ENCODE results near the gene LYPD6B. TPM values are rescaled to one million over a fixed set of nuclear protein-coding genes. Genes with fewer than 3 reads are reported as not detected.

LYPD6B gene
- total RNA-seq, 4 donors from 2014 or later: 70.2 to 96.6 (median 74.2) TPM

DNA sequence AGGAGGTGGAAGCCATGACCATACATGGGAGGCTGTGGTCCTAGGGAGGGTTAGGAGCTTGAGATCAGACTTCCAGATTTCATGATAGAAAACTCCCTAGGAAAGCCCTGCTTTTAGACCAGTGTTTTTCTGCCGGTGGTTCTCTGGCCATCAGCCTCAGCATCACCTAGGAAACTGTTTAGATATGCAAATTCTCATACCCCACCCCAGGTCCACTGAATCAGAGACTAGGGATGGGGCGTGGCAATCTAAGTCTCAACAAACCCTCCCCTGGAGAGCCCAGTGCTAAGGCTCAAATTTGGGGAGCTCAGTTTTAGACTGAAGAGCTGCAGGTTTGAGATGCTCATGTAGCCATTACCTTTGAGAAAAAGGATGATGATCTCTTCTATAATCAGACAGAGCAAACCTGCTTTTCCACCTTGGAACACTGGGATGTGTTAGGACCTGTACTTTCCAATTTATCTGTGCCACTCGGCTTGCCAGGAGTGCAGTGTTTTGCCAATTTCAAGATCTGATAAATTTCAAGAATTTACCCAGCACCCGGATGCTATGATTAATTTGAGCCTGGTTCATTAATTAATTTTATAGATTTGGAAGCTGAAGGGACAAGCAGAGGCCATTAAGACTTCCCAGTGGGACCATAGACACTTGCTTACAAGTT is 31.5 kb upstream of the LYPD6B start:
- DNase-seq (ENCODE audit: low spot score in 2 of 2): peak; percentile 32 to 45
- intact Hi-C loops (cut with DNase I; ENCODE audit: low total_unique reads): no loop called here
- WGBS, 2 donors: 59 to 60% methylated on average over 4 of the region's 4 CpGs

DNA sequence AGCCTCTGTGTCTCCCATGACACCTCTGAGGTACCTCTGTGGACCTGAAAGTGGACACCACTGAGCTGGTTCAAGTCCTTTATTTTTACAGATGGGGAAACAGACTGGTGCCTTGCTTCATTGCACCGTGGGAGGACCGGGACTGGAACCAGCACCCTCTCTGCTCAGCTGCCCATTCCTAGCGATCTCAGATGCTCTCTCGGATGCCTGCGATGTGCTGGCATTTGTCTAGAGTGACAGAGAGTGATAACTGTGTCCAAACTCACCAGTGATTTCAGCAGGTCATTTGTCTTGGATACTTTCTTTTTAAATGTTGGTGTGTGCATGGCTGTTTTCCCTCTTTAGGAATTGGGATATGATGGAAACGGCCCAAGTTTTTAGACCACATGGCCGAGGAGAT is 30.1 kb upstream of the LYPD6B start:
- no peak for TF ChIP-seq POLR2A (IDR thresholded peaks at IDR 0.05)
- TF ChIP-seq, protein P1, sequence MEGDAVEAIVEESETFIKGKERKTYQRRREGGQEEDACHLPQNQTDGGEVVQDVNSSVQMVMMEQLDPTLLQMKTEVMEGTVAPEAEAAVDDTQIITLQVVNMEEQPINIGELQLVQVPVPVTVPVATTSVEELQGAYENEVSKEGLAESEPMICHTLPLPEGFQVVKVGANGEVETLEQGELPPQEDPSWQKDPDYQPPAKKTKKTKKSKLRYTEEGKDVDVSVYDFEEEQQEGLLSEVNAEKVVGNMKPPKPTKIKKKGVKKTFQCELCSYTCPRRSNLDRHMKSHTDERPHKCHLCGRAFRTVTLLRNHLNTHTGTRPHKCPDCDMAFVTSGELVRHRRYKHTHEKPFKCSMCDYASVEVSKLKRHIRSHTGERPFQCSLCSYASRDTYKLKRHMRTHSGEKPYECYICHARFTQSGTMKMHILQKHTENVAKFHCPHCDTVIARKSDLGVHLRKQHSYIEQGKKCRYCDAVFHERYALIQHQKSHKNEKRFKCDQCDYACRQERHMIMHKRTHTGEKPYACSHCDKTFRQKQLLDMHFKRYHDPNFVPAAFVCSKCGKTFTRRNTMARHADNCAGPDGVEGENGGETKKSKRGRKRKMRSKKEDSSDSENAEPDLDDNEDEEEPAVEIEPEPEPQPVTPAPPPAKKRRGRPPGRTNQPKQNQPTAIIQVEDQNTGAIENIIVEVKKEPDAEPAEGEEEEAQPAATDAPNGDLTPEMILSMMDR (IDR thresholded peaks at IDR 0.05): no peak
- H3K4me3 ChIP-seq (ENCODE audit: low read depth, poor library complexity, severe bottlenecking): no peak overlapping the region
- DNase-seq (ENCODE audit: low spot score in 2 of 2): peak in 1 of 2 donors; percentile 50
- 91 to 93% methylated on average over 7 of the region's 7 CpGs for WGBS, 2 donors
- intact Hi-C loops (cut with DNase I; ENCODE audit: low total_unique reads): no loop called here

More for the DNA sequence above, 31.5 kb upstream of the LYPD6B start:
- TF ChIP-seq, protein P1 (IDR thresholded peaks at IDR 0.05): no peak
- no peak for TF ChIP-seq POLR2A (IDR thresholded peaks at IDR 0.05)
- H3K4me3 ChIP-seq (ENCODE audit: low read depth, poor library complexity, severe bottlenecking): no peak overlapping the region

DNA sequence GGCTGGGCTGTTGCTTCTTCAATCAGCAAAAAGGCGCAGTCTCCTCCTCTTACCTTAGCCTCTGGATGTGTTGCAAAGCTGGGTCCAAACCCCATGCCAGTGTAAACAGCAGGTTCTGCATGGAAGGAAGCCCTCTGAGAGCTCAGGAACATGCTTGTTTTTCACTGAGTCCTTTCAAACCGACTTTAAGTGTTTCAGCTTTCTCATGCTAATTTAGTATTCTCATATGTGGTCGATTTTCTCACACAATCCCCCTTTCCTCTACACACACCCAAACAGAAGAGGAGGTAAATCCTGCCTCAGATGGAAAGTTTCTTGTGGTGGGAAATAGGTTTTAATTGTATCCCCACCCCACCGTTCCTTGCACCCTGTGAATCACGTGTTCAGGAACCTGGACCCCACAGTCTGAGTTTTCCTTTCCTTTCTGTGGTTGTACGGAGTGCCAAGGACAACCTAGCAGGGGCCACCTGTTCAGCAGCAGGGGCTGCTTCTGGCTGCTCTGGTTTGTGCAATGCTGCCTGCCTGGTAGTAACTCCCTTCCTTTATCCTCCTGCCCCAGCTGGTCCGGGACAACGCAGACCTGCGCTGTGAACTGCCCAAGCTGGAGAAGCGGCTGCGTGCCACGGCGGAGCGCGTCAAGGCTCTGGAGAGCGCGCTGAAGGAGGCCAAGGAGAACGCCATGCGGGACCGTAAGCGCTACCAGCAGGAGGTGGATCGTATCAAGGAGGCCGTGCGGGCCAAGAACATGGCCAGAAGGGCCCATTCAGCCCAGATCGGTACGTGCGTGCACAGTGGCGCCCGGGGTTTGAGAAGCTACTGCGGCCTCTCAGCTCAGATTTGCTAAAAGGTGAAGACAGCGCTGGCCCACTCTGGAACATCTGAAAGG is 28.7 kb upstream of the LYPD6B start:
- WGBS, 2 donors: 94 to 95% methylated on average over 31 of the region's 31 CpGs

DNA sequence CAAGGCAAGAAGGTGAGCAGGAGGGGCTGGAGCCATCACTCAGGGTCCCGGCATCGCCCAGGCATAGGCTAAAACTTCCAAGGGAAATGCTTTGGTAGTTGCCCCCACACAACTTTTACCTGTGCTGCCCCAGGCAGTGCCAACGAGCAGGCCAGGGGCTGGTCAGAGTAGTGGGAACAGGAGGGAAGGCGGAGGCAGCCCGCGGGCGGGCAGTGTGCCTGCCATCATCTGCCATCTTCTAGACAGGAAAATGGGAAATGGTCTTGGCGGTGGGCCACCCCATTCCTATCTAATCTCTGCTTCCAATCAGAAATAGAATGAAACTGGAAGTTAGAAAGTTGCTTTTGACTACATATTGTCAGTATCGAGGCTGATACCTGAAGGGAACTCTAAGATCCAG is 26.0 kb upstream of the LYPD6B start:
- DNase-seq (ENCODE audit: low spot score in 2 of 2): peak in 1 of 2 donors; percentile 70
- H3K4me3 ChIP-seq (ENCODE audit: low read depth, poor library complexity, severe bottlenecking): no peak overlapping the region
- no peak for TF ChIP-seq POLR2A (IDR thresholded peaks at IDR 0.05)
- TF ChIP-seq, protein P1 (IDR thresholded peaks at IDR 0.05): no peak
- intact Hi-C loops (cut with DNase I; ENCODE audit: low total_unique reads): loop anchor here (10.0 kb wide), 1 partner anchor 302 kb away; no protein-coding TSS in a partner anchor
- 73 to 74% methylated on average over 8 to 9 of the region's 9 CpGs for WGBS, 2 donors

More for the DNA sequence above, 28.7 kb upstream of the LYPD6B start:
- TF ChIP-seq, protein P1 (IDR thresholded peaks at IDR 0.05): no peak
- TF ChIP-seq POLR2A (IDR thresholded peaks at IDR 0.05): no peak
- intact Hi-C loops (cut with DNase I; ENCODE audit: low total_unique reads): loop anchor here (10.0 kb wide), 1 partner anchor 305 kb away; no protein-coding TSS in a partner anchor
- no peak overlapping the region for H3K4me3 ChIP-seq (ENCODE audit: low read depth, poor library complexity, severe bottlenecking)
- peak in 1 of 2 donors; percentile 80 for DNase-seq (ENCODE audit: low spot score in 2 of 2)

DNA sequence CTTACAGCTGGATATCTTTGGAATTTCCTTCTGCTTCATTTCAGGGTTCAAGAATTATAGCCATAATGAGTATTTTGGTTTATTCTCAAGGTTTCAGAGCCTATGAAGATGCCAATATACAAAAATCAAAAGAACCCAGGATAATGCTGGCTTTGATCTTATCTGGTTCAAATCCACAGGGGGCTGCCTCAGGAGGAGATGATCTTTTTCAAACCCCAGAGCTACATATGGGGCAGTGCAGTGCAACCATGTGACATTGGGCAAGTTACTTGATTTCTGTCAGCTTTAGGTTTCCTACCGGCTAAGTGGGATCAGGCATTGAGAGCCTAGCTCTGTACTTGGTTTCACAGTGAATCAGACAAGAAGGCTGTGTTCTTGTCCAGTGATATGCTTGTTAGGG is 23.0 kb upstream of the LYPD6B start:
- TF ChIP-seq POLR2A (IDR thresholded peaks at IDR 0.05): no peak
- TF ChIP-seq, protein P1 (IDR thresholded peaks at IDR 0.05): no peak
- WGBS, 2 donors: 88 to 95% methylated on average over 1 of the region's 1 CpG
- no peak overlapping the region for H3K4me3 ChIP-seq (ENCODE audit: low read depth, poor library complexity, severe bottlenecking)
- no peak for DNase-seq (ENCODE audit: low spot score in 2 of 2)
- intact Hi-C loops (cut with DNase I; ENCODE audit: low total_unique reads): loop anchor here (5.0 to 10.0 kb wide), 2 partner anchors 299 to 547 kb away; no protein-coding TSS in a partner anchor

Data from lower leg skin (tissue), 4 donors.